SK-N-SH treated with all-trans-retinoic acid at 6 μM for 48 hours (cell line): Measurements from ENCODE around the gene HEPACAM2.

Experiments
- ARNTL ChIP-seq: fragments of 450-650 bp; formaldehyde crosslinking; IDR thresholded peaks from 2 replicates; pipeline ENCODE4 v1.5.0; 2020; ENCODE audit warnings: low read depth, mild to moderate bottlenecking, moderate library complexity, borderline replicate concordance
- BACH2 ChIP-seq: fragments of 250-450 bp; sonication (Bioruptor Pico); IDR thresholded peaks from 2 replicates; pipeline ENCODE4 v1.9.0; 2021; ENCODE audit warnings: mild to moderate bottlenecking, borderline replicate concordance
- OSR1 ChIP-seq: fragments of 250-450 bp; sonication (Bioruptor Pico); IDR thresholded peaks from 2 replicates; pipeline ENCODE4 v1.8.0; 2022; ENCODE audit warnings: moderate library complexity, mild to moderate bottlenecking, inconsistent platforms
- PATZ1 ChIP-seq: fragments of 250-450 bp; sonication (Bioruptor Pico); IDR thresholded peaks from 2 replicates; pipeline ENCODE4 v1.8.0; 2020; ENCODE audit warnings: mild to moderate bottlenecking, moderate library complexity, borderline replicate concordance
- TCF4 ChIP-seq: fragments of 250-450 bp; sonication (Bioruptor Pico); IDR thresholded peaks from 2 replicates; pipeline ENCODE4 v1.8.0; 2021; ENCODE audit warnings: mild to moderate bottlenecking, moderate library complexity, borderline replicate concordance
- TOX ChIP-seq: fragments of 250-450 bp; sonication (Bioruptor Pico); IDR thresholded peaks from 2 replicates; pipeline ENCODE4 v1.8.0; 2021; ENCODE audit warnings: mild to moderate bottlenecking, moderate library complexity, borderline replicate concordance
- TSHZ2 ChIP-seq: fragments of 250-450 bp; sonication (Bioruptor Pico); IDR thresholded peaks from 2 replicates; pipeline ENCODE4 v1.5.0; 2020; ENCODE audit warnings: mild to moderate bottlenecking, moderate library complexity
- ZFP3 ChIP-seq: fragments of 250-450 bp; sonication (Bioruptor Pico); IDR thresholded peaks from 2 replicates; pipeline ENCODE4 v1.5.0; 2020; ENCODE audit warnings: mild to moderate bottlenecking, moderate library complexity

- TF ChIP-seq TOX (CRISPR knock-in tag), result no peak
- no peak for TF ChIP-seq TSHZ2 (CRISPR knock-in tag)
- TF ChIP-seq ZFP3 (CRISPR knock-in tag), result no peak
- TF ChIP-seq PATZ1 (CRISPR knock-in tag), result no peak
- TF ChIP-seq OSR1, result no peak
- TF ChIP-seq ARNTL (CRISPR knock-in tag), result no peak
- no peak for TF ChIP-seq BACH2 (CRISPR knock-in tag)
- TF ChIP-seq TCF4 (CRISPR knock-in tag), result no peak
These were observed 13.6 kb upstream of the HEPACAM2 start for GRCh38 chr7:93239824-93240223.
